Stimulated activated CD4-positive, alpha-beta T cell treated with anti-CD3 and anti-CD28 coated beads, Interleukin-4, amount 100 ng/mL, for 1 hour (primary cell): ENCODE measurements around the gene TMEM158.
A peak's percentile ranks its signal among the peaks of the same experiment; 100 is the strongest.

ENCODE experiments used
- DNase-seq: peaks from one replicate; pipeline ENCODE4 v3.0.0-alpha.2; 2020

Gene TMEM158

GRCh38 chr3:45227946-45228345 is 1.9 kb upstream of the TMEM158 start:
- no peak for DNase-seq

GRCh38 chr3:45227071-45227820 is 1.2 kb upstream of the TMEM158 start:
- no peak for DNase-seq

GRCh38 chr3:45225465-45226205 is 452 bp downstream of the TMEM158 start:
- DNase-seq: peak; percentile 44

GRCh38 chr3:45224824-45225464 is 1.1 kb downstream of the TMEM158 start:
- peak; percentile 9 for DNase-seq

- DNase-seq: peak; percentile 29
These were observed 2.0 kb downstream of the TMEM158 start for GRCh38 chr3:45223889-45224727.

GRCh38 chr3:45219694-45220093 is 6.4 kb downstream of the TMEM158 start:
- no peak for DNase-seq

- DNase-seq: no peak
These were observed 7.3 kb downstream of the TMEM158 start for GRCh38 chr3:45218578-45219390.

GRCh38 chr3:45216021-45216609 is 10.0 kb downstream of the TMEM158 start:
- no peak for DNase-seq

- DNase-seq: no peak
These were observed 10.6 kb downstream of the TMEM158 start for GRCh38 chr3:45215466-45215865.

- DNase-seq: no peak
These were observed 11.9 kb downstream of the TMEM158 start for GRCh38 chr3:45214061-45214680.

GRCh38 chr3:45212095-45212468 is 14.0 kb downstream of the TMEM158 start:
- DNase-seq: no peak

GRCh38 chr3:45211466-45212094 is 14.5 kb downstream of the TMEM158 start:
- no peak for DNase-seq

GRCh38 chr3:45210308-45211041 is 15.6 kb downstream of the TMEM158 start:
- peak; percentile 84 for DNase-seq

- DNase-seq: no peak
These were observed 16.6 kb downstream of the TMEM158 start for GRCh38 chr3:45209526-45209925.

- DNase-seq: no peak
These were observed 17.5 kb downstream of the TMEM158 start for GRCh38 chr3:45208586-45208985.

- DNase-seq: no peak
These were observed 18.6 kb downstream of the TMEM158 start for GRCh38 chr3:45207446-45207845.

GRCh38 chr3:45205126-45205525 is 21.0 kb downstream of the TMEM158 start:
- DNase-seq: no peak

- DNase-seq: no peak
These were observed 22.0 kb downstream of the TMEM158 start for GRCh38 chr3:45204136-45204535.

- no peak for DNase-seq
These were observed 26.0 kb downstream of the TMEM158 start for GRCh38 chr3:45199837-45200648.
